Subcutaneous abdominal adipose tissue (tissue), 5 donors: ENCODE measurements around the gene ARHGEF17.

ENCODE experiments used
- H3K27ac ChIP-seq: one replicate; pipeline ENCODE4 v1.7.0; 2013; ENCODE audit warnings: low read depth, mild to moderate bottlenecking, inconsistent platforms, low read length, moderate library complexity
- H3K27me3 ChIP-seq, 5 donors: one replicate each; pipeline ENCODE4 v1.7.0; 2013; ENCODE audit warnings: low read length in 5 of 5, inconsistent platforms in 1 of 5; ENCODE audit not compliant: control insufficient read depth in 5 of 5, insufficient read depth in 4 of 5
- H3K36me3 ChIP-seq, 5 donors: one replicate each; pipeline ENCODE4 v1.7.0; 2013; ENCODE audit warnings: low read length in 5 of 5; ENCODE audit not compliant: control insufficient read depth in 5 of 5, insufficient read depth in 5 of 5
- H3K4me1 ChIP-seq, 5 donors: one replicate each; pipeline ENCODE4 v1.7.0; 2013; ENCODE audit warnings: low read length in 5 of 5, mild to moderate bottlenecking in 3 of 5, moderate library complexity in 1 of 5; ENCODE audit not compliant: control insufficient read depth in 5 of 5, insufficient read depth in 5 of 5
- H3K4me3 ChIP-seq, 5 donors: one replicate each; pipeline ENCODE4 v1.7.0; 2013; ENCODE audit warnings: low read length in 5 of 5, low read depth in 1 of 5
- H3K9ac ChIP-seq, 5 donors: one replicate each; pipeline ENCODE4 v1.7.0; 2013; ENCODE audit warnings: low read length in 5 of 5, mild to moderate bottlenecking in 4 of 5, moderate library complexity in 3 of 5
- H3K9me3 ChIP-seq, 5 donors: one replicate each; pipeline ENCODE4 v1.7.0; 2013; ENCODE audit warnings: low read length in 5 of 5; ENCODE audit not compliant: control insufficient read depth in 5 of 5
- donor health status: healthy.
- donor health status: healthy.
- donor health status: healthy.
- donor health status: healthy.
- donor health status: healthy.

Gene ARHGEF17

GRCh38 chr11:73298233-73298632, 9.8 kb upstream of the ARHGEF17 start:
- Histone ChIP-seq H3K4me1 (peaks cover 0 to 6% (median 0%) of the 10 kb centered on the region in 5 donors), H3K9me3 (no peaks in the 10 kb centered on the region), H3K27ac (no peak overlapping the region), H3K36me3 (peaks cover 0 to 16% (median 0%) of the 10 kb centered on the region in 5 donors), H3K4me3 (no peak overlapping the region), H3K9ac (no peak overlapping the region), H3K27me3 (peaks cover 0 to 3% (median 0%) of the 10 kb centered on the region in 5 donors)

DNA sequence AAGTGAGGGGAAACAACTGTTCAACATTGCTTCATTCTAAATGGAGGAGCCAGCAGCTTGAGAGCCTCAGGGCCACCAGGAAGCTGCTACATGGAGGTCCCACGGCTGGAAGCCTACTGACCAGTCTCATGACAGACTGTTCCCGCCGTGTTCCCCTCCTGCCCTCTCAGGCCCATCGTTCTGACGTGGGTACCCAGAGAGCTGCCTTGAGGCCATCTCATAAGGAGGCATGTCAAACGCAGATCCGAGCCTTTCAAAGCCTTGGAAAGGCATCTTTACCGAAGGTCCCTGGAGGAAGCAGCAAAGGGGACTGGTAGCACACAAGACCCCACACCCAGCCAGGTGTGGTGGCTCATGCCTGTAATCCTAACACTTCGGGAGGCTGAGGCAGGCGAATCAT, 8.3 kb upstream of the ARHGEF17 start:
- Histone ChIP-seq H3K9ac (no peak overlapping the region), H3K4me1 (peaks cover 0 to 6% (median 0%) of the 10 kb centered on the region in 5 donors), H3K9me3 (no peaks in the 10 kb centered on the region), H3K4me3 (no peak overlapping the region), H3K27me3 (peaks cover 0 to 3% (median 0%) of the 10 kb centered on the region in 5 donors), H3K36me3 (peaks cover 0 to 16% (median 0%) of the 10 kb centered on the region in 5 donors), H3K27ac (no peak overlapping the region)

GRCh38 chr11:73306069-73306841, 1.8 kb upstream of the ARHGEF17 start:
- Histone ChIP-seq H3K4me3 (no peak overlapping the region), H3K27ac (no peak overlapping the region), H3K9ac (no peak overlapping the region), H3K9me3 (no peaks in the 10 kb centered on the region), H3K27me3 (no peaks in the 10 kb centered on the region), H3K4me1 (peaks cover 6 to 47% (median 41%) of the 10 kb centered on the region in 5 donors), H3K36me3 (peaks cover 0 to 3% (median 0%) of the 10 kb centered on the region in 5 donors)

DNA sequence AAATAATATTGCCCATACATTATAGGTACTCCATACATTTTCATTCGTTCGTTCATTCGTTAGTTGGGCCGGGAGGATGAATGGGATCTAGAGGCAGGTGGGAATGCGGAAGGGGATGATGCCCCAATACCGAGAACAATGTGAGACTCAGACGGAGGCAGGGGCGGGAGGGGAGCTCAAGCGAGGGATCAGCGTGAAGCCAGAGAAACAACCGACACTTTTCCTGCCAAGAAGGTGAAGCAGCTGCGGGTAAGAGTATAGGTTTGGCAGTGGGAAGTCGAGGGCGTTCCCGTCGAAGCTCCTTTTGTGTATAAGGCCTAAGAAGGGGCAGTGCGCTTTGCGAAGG, 1.1 kb upstream of the ARHGEF17 start:
- Histone ChIP-seq H3K9ac (peak overlapping the region in 3 of 5 donors; percentile 17 to 82 (median 35)), H3K4me1 (peaks cover 6 to 54% (median 48%) of the 10 kb centered on the region in 5 donors), H3K9me3 (no peaks in the 10 kb centered on the region), H3K4me3 (peak overlapping the region; percentile 60 to 75 (median 73)), H3K27me3 (no peaks in the 10 kb centered on the region), H3K27ac (peak overlapping the region; percentile 61), H3K36me3 (peaks cover 0 to 3% (median 0%) of the 10 kb centered on the region in 5 donors)

DNA sequence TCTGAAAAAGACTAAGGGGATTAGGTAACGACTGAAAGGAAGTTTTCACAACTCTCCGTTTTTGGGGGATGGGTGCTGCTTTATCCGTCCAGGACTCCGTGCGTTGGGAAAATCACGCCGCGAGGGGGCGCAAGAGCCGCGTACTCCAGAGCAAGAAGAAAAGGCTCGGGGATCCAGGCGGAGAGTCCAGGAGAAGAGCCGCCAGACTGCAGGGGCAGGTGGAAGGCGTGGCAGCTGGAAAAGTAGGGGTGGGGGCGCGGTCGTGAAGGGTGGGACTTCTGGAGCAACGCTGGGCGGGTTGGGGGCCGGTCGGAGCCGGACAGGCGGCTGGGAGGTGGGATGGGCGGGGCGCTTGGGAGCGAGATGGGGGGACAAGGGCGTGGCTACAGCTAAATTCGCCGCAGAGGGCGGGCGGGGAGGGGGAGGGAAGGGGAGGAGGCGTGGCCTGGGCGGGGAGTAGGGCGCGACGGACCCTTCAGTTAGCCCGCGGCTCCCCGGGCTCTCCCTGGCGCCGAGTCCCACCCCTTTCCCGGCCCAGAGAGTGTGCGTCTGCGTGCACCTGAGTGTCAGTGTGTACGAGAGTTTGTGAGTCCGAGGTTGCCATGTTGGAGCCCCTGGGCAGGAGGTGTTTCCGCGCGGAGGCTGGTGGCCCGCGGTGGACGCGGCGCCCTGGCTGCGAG, 613 bp upstream of the ARHGEF17 start:
- Histone ChIP-seq H3K27me3 (no peaks in the 10 kb centered on the region), H3K4me3 (peak overlapping the region; percentile 73 to 82 (median 75)), H3K9me3 (no peaks in the 10 kb centered on the region), H3K9ac (peak overlapping the region; percentile 30 to 82 (median 70)), H3K27ac (peak overlapping the region; percentile 87), H3K36me3 (peaks cover 0 to 3% (median 0%) of the 10 kb centered on the region in 5 donors), H3K4me1 (peaks cover 9 to 59% (median 53%) of the 10 kb centered on the region in 5 donors)

DNA sequence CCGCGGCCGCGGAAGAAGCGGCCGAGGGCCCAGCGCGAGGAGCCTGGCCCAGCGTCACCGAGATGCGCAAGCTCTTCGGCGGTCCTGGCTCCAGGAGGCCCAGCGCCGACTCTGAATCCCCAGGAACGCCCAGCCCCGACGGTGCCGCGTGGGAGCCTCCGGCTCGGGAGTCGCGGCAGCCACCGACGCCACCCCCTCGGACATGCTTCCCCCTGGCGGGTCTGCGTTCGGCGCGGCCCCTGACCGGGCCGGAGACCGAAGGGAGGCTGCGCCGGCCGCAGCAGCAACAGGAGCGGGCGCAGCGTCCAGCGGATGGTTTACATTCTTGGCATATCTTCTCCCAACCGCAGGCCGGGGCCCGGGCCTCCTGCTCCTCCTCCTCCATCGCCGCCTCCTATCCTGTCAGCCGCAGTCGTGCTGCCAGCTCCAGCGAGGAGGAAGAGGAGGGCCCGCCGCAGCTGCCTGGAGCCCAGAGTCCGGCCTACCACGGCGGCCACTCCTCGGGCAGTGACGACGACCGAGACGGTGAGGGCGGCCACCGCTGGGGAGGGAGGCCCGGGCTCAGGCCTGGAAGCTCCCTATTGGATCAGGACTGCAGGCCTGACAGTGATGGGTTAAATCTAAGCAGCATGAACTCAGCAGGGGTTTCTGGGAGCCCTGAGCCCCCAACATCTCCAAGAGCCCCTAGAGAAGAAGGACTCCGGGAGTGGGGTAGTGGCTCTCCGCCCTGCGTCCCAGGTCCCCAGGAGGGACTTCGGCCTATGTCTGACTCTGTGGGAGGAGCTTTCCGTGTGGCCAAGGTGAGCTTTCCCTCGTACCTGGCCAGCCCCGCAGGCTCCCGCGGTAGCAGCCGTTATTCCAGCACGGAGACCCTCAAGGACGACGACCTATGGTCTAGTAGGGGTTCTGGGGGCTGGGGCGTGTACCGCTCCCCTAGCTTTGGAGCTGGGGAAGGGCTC, 1.2 kb downstream of the ARHGEF17 start:
- peaks cover 14 to 77% (median 71%) of the 10 kb centered on the region in 5 donors for H3K4me1 ChIP-seq
- H3K36me3 ChIP-seq: peaks cover 0 to 3% (median 0%) of the 10 kb centered on the region in 5 donors
- H3K27ac ChIP-seq: peak overlapping the region; percentile 87
- peak overlapping the region; percentile 63 to 82 (median 75) for H3K4me3 ChIP-seq
- peak overlapping the region in 4 of 5 donors; percentile 61 to 84 (median 74) for H3K9ac ChIP-seq
- H3K27me3 ChIP-seq: no peaks in the 10 kb centered on the region
- H3K9me3 ChIP-seq: no peaks in the 10 kb centered on the region

- Histone ChIP-seq H3K36me3 (peaks cover 0 to 3% (median 0%) of the 10 kb centered on the region in 5 donors), H3K27me3 (no peaks in the 10 kb centered on the region), H3K9ac (peak overlapping the region in 2 of 5 donors; percentile 78 to 84), H3K4me1 (peaks cover 17 to 85% (median 80%) of the 10 kb centered on the region in 5 donors), H3K9me3 (no peaks in the 10 kb centered on the region), H3K4me3 (peak overlapping the region; percentile 63 to 82 (median 75)), H3K27ac (peak overlapping the region; percentile 87)
Measured at GRCh38 chr11:73310076-73310475, 2.0 kb downstream of the ARHGEF17 start.

DNA sequence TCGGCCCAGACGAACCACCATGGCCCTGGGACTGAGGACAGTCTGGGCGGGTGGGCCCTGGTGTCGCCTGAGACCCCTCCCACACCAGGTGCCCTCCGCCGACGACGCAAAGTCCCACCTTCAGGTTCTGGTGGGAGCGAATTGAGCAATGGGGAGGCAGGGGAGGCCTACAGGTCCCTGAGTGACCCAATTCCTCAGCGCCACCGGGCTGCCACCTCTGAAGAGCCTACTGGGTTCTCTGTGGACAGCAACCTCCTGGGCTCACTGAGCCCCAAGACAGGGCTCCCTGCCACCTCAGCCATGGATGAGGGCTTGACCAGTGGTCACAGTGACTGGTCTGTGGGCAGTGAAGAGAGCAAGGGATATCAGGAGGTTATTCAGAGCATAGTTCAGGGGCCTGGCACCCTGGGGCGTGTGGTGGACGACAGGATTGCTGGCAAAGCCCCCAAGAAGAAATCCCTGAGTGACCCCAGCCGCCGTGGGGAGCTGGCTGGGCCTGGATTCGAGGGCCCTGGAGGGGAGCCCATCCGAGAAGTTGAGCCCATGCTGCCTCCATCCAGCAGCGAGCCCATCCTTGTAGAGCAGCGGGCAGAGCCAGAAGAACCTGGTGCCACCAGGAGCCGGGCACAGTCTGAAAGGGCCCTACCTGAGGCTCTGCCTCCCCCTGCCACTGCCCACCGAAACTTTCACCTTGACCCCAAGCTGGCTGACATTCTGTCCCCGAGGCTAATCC, 2.8 kb downstream of the ARHGEF17 start:
- peaks cover 17 to 92% (median 86%) of the 10 kb centered on the region in 5 donors for H3K4me1 ChIP-seq
- H3K27ac ChIP-seq: peak overlapping the region; percentile 87
- H3K4me3 ChIP-seq: peak overlapping the region; percentile 17 to 82 (median 74)
- peaks cover 0 to 3% (median 0%) of the 10 kb centered on the region in 5 donors for H3K36me3 ChIP-seq
- no peaks in the 10 kb centered on the region for H3K27me3 ChIP-seq
- peak overlapping the region in 2 of 5 donors; percentile 38 to 42 for H3K9ac ChIP-seq
- no peaks in the 10 kb centered on the region for H3K9me3 ChIP-seq

DNA sequence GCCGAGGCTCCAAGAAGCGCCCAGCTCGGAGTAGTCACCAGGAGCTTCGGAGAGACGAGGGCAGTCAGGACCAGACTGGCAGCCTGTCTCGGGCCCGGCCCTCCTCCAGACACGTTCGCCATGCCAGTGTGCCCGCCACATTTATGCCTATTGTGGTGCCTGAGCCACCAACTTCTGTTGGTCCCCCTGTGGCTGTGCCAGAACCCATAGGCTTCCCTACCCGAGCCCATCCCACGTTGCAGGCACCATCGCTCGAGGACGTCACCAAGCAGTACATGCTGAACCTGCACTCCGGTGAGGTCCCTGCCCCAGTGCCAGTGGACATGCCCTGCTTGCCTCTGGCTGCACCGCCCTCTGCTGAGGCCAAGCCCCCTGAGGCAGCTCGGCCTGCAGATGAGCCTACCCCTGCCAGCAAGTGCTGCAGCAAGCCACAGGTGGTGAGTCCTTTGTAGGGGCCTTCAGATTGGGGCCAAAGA, 3.4 kb downstream of the ARHGEF17 start:
- Histone ChIP-seq H3K4me1 (peaks cover 17 to 96% (median 88%) of the 10 kb centered on the region in 5 donors), H3K27me3 (no peaks in the 10 kb centered on the region), H3K4me3 (peak overlapping the region; percentile 30 to 82 (median 74)), H3K9me3 (no peaks in the 10 kb centered on the region), H3K27ac (peak overlapping the region; percentile 87), H3K9ac (peak overlapping the region in 3 of 5 donors; percentile 0 to 51 (median 38)), H3K36me3 (peaks cover 0 to 3% (median 0%) of the 10 kb centered on the region in 5 donors)
